Peyer's patch (tissue), 4 donors: ENCODE data around the gene CD80.
"Not testable (repeated sequence)": the region's sequence is repeated elsewhere in the genome, so short reads cannot be mapped to it uniquely, and the experiment has no call there.

Experiments
- POLR2A ChIP-seq, 2 donors: fragments of 450-650 bp; IDR thresholded peaks; one replicate each; pipeline ENCODE4 v1.5.1; 2017; ENCODE audit warnings: antibody characterized with exemption in 2 of 2, mild to moderate bottlenecking in 2 of 2, moderate library complexity in 2 of 2
- TF ChIP-seq, protein P1 (sequence below), 6 experiments: fragments of 450-650 bp in 4 of 6; fragments of 200-600 bp in 2 of 6; sonication (generic) in 1 of 6; IDR thresholded peaks; one replicate each; pipeline ENCODE4 v1.5.1; 2017 to 2019; ENCODE audit warnings: antibody characterized with exemption in 6 of 6, mild to moderate bottlenecking in 3 of 6, moderate library complexity in 1 of 6

DNA sequence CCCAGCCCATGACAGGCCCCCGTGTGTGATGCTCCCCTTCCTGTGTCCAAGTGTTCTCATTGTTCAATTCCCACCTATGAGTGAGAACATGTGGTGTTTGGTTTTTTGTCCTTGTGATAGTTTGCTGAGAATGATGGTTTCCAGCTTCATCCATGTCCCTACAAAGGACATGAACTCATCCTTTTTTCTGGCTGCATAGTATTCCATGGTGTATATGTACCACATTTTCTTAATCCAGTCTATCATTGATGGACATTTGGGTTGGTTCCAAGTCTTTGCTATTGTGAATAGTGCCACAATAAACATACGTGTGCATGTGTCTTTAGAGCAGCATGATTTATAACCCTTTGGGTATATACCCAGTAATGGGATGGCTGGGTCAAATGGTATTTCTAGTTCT lies 3.9 kb upstream of the CD80 start:
- TF ChIP-seq, protein P1, sequence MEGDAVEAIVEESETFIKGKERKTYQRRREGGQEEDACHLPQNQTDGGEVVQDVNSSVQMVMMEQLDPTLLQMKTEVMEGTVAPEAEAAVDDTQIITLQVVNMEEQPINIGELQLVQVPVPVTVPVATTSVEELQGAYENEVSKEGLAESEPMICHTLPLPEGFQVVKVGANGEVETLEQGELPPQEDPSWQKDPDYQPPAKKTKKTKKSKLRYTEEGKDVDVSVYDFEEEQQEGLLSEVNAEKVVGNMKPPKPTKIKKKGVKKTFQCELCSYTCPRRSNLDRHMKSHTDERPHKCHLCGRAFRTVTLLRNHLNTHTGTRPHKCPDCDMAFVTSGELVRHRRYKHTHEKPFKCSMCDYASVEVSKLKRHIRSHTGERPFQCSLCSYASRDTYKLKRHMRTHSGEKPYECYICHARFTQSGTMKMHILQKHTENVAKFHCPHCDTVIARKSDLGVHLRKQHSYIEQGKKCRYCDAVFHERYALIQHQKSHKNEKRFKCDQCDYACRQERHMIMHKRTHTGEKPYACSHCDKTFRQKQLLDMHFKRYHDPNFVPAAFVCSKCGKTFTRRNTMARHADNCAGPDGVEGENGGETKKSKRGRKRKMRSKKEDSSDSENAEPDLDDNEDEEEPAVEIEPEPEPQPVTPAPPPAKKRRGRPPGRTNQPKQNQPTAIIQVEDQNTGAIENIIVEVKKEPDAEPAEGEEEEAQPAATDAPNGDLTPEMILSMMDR (IDR thresholded peaks at IDR 0.05), result not testable (repeated sequence)
- not testable (repeated sequence) for TF ChIP-seq POLR2A (IDR thresholded peaks at IDR 0.05)
